ENCODE results near the gene IL33.
A peak's percentile ranks its signal among the peaks of the same experiment; 100 is the strongest.

Gene IL33

GRCh38 chr9:6272229-6272598 is 56.6 kb downstream of the IL33 start:
- no peaks in the 10 kb centered on the region for H3K36me3 ChIP-seq
- H3K9me3 ChIP-seq: no peaks in the 10 kb centered on the region
- no peaks in the 10 kb centered on the region for H3K27me3 ChIP-seq
- no peak for TF ChIP-seq CTCF (IDR thresholded peaks at IDR 0.05)
- peak in 1 of 2 donors; percentile 47 for DNase-seq
- intact Hi-C loops (cut with DNase I; ENCODE audit: low total_unique reads): no loop called here
- peaks cover 0 to 27% (median 6%) of the 10 kb centered on the region in 4 donors for H3K4me1 ChIP-seq
- H3K27ac ChIP-seq: peak overlapping the region; percentile 65
- no peak overlapping the region for H3K4me3 ChIP-seq

GRCh38 chr9:6277417-6277816 is 61.8 kb downstream of the IL33 start:
- no peak for TF ChIP-seq CTCF (IDR thresholded peaks at IDR 0.05)
- intact Hi-C loops (cut with DNase I; ENCODE audit: low total_unique reads): no loop called here
- no peaks in the 10 kb centered on the region for H3K36me3 ChIP-seq
- H3K9me3 ChIP-seq: no peaks in the 10 kb centered on the region
- H3K27me3 ChIP-seq: no peaks in the 10 kb centered on the region
- H3K4me3 ChIP-seq: no peak overlapping the region
- no peak for DNase-seq
- no peak overlapping the region for H3K27ac ChIP-seq
- H3K4me1 ChIP-seq: peaks cover 0 to 11% (median 0%) of the 10 kb centered on the region in 4 donors

- intact Hi-C loops (cut with DNase I; ENCODE audit: low total_unique reads): loop anchor here (10.0 kb wide), 1 partner anchor 247 kb away; no protein-coding TSS in a partner anchor
These were observed 86.3 kb downstream of the IL33 start for GRCh38 chr9:6301858-6302257.

GRCh38 chr9:6302417-6302816 is 86.8 kb downstream of the IL33 start:
- Histone ChIP-seq H3K4me1 (no peaks in the 10 kb centered on the region), H3K9me3 (no peaks in the 10 kb centered on the region), H3K27me3 (no peaks in the 10 kb centered on the region), H3K27ac (no peak overlapping the region), H3K4me3 (no peak overlapping the region), H3K36me3 (no peaks in the 10 kb centered on the region)
- no peak for TF ChIP-seq CTCF (IDR thresholded peaks at IDR 0.05)
- DNase-seq: no peak
- intact Hi-C loops (cut with DNase I; ENCODE audit: low total_unique reads): loop anchor here (10.0 kb wide), 1 partner anchor 248 kb away; no protein-coding TSS in a partner anchor

More at GRCh38 chr9:6301858-6302257, 86.3 kb downstream of the IL33 start:
- Histone ChIP-seq H3K4me3 (no peak overlapping the region), H3K36me3 (no peaks in the 10 kb centered on the region), H3K9me3 (no peaks in the 10 kb centered on the region), H3K27me3 (no peaks in the 10 kb centered on the region), H3K27ac (no peak overlapping the region), H3K4me1 (no peaks in the 10 kb centered on the region)
- TF ChIP-seq CTCF (IDR thresholded peaks at IDR 0.05): no peak
- DNase-seq: no peak

GRCh38 chr9:6304232-6304631 is 88.6 kb downstream of the IL33 start:
- H3K4me1 ChIP-seq: no peaks in the 10 kb centered on the region
- no peak overlapping the region for H3K4me3 ChIP-seq
- H3K27me3 ChIP-seq: no peaks in the 10 kb centered on the region
- no peak overlapping the region for H3K27ac ChIP-seq
- TF ChIP-seq CTCF (IDR thresholded peaks at IDR 0.05): no peak
- DNase-seq: no peak
- H3K9me3 ChIP-seq: no peaks in the 10 kb centered on the region
- no peaks in the 10 kb centered on the region for H3K36me3 ChIP-seq
- intact Hi-C loops (cut with DNase I; ENCODE audit: low total_unique reads): loop anchor here (10.0 kb wide), 1 partner anchor 249 kb away; no protein-coding TSS in a partner anchor
